Jurkat, Clone E6-1 (cell line): ENCODE measurements around the gene TRIP13.
"Not testable (repeated sequence)": the region's sequence is repeated elsewhere in the genome, so short reads cannot be mapped to it uniquely, and the experiment has no call there.

Experiments
- DNase-seq: peaks from one replicate; pipeline ENCODE4 v3.0.0-alpha.2; 2011; ENCODE audit warnings: low read depth, low spot score
- H3K4me3 ChIP-seq: 2 replicates; pipeline ENCODE4 v1.5.1; 2011; ENCODE audit warnings: mild to moderate bottlenecking, low read length, control low read depth, moderate library complexity

TRIP13 gene

DNA sequence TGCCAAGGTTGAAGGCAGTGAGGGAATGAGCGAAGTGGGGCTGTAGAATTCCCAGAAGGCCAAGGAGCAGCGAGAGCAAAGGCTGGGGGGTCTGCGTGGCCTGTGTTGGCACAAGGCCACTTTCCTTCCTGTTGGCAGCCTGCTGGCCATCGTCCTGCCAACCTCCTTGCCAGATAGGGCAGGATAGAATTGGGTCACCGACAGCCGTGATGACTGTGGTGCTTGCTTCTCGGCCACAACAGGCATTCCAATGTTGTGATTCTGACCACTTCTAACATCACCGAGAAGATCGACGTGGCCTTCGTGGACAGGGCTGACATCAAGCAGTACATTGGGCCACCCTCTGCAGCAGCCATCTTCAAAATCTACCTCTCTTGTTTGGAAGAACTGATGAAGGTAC, 18.9 kb downstream of the TRIP13 start:
- no peak for DNase-seq
- H3K4me3 ChIP-seq: no peak overlapping the region

DNA sequence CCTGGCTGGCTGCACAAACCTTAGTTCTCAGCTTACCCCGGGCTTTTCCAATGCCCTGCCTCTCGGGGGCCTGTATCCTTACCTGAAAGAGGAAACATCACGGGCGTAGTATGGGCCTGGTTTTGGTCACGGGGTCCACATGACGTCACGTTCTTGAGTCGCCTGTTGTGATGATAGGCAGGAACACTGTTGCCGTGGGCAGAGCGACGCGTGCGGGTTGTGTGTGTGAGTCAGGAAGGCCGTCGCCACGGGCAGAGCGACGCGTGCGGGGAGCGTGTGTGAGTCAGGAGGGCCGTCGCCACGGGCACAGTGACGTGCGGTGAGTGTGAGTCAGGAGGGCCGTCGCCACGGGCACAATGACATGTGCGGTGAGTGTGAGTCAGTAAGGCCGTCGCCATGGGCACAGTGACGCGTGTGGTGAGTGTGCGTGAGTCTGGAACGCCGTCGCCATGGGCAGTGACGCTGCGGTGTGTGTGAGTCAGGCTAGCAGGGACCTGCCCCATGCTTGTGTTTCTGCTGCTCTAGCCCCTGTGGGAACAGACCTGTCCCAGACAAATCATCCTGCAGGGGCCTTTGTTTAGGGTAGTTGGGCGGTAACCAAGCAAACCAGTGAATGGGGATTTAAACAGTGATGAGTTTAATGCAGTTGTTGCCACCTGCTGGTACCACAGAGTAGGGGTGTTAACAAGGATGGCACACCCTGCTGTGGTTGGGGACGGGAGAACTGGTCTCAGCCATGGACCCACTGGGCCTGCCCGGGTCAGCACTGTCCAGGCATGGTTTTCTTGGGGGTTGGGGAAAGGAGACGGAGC, 19.8 kb downstream of the TRIP13 start:
- H3K4me3 ChIP-seq: no peak overlapping the region

GRCh38 chr5:914174-914573, 21.5 kb downstream of the TRIP13 start:
- DNase-seq: no peak
- no peak overlapping the region for H3K4me3 ChIP-seq

More for the DNA sequence above, 19.8 kb downstream of the TRIP13 start:
- no peak for DNase-seq

DNA sequence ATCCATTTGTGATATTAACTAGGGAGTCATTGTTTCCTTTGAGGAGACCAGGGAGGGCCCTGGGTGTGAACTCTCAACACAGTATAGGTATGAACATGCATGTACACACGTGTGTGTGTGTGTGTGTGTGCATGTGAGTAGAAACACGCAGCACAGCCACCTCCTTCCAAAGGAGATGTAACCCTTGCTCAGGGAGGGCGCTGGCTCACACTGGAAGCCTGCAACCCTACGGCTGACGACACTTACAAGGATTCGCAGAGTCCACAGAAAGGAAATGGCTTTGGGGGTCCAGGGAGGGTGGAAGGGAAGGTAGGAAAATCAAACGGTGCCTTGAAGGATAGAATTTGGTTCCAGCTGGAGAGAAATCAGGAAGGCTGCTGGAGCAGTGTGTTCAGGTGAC, 21.9 kb downstream of the TRIP13 start:
- H3K4me3 ChIP-seq: no peak overlapping the region
- no peak for DNase-seq

GRCh38 chr5:915346-915745, 22.7 kb downstream of the TRIP13 start:
- not testable (repeated sequence) for H3K4me3 ChIP-seq, DNase-seq

DNA sequence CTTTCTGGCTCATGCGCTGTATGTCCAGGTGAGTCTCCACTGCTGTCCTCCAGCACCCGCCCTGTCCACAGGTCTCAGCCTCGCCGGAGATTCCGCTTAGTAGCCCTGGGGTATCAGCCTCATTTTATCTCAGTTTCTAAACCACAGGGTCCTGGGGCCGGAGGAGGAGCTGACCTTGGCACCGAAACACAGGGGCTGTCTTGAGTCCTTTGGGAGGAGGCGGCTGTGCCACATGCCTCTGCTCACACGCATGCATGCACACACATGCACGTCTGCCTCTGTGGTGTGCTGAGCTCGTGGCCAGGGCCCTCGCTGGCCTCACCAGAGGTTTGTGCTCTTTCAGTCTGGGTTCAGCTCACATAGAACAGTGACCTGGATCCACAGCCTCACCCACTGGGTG, 23.3 kb downstream of the TRIP13 start:
- H3K4me3 ChIP-seq: no peak overlapping the region
- no peak for DNase-seq

DNA sequence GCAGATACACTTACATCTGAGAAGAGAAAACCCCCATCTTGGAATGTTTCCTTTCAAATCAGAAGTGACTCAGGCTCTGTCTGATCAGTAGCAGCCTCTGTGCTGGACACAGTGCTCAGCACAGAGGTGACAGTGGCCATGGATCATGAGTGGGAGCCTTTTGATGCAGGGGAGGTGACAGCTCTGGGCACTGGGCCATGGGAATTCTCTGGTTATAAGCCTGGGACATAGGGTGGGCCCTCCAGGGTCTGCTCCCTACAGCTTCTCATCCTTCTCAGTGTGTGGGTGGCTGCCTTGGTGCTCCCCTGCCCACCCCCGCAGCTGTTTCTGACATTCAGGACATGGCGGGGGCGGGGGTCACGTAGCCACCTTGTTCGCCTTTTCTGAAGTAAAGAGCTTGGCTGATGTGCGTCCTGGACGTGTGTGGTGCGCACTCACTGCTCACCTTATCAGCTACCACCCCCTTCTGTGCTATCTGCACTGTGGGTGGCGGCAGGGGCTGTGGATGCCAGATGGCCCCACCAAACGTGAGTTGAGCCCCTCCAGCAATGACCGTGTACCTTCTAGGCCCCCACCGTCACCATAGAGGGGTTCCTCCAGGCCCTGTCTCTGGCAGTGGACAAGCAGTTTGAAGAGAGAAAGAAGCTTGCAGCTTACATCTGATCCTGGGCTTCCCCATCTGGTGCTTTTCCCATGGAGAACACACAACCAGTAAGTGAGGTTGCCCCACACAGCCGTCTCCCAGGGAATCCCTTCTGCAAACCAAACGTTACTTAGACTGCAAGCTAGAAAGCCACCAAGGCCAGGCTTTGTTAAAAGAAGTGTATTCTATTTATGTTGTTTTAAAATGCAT, 24.0 kb downstream of the TRIP13 start:
- no peak overlapping the region for H3K4me3 ChIP-seq
- DNase-seq: no peak

DNA sequence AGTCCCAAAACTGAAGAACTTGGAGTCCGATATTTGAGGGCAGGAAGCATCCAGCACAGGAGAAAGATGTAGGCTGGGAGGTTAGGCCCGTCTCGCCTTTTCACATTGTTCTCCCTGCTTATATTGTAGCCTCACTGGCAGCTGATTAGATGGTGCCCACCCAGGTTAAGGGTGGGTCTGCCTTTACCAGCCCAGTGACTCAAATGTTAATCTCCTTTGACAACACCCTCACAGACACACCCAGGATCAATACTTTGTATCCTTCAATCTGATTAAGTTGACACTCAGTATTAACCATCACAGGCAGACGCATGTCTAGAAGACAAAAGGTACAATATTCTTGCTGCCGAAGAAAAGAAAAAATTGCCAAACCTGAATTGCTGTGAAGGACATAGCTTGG, 26.0 kb downstream of the TRIP13 start:
- DNase-seq: not testable (repeated sequence)

GRCh38 chr5:919356-920000, 26.8 kb downstream of the TRIP13 start:
- DNase-seq: no peak

More for the DNA sequence above, 26.0 kb downstream of the TRIP13 start:
- not testable (repeated sequence) for H3K4me3 ChIP-seq

GRCh38 chr5:920321-920720, 27.6 kb downstream of the TRIP13 start:
- DNase-seq: no peak
- no peak overlapping the region for H3K4me3 ChIP-seq

More at GRCh38 chr5:919356-920000, 26.8 kb downstream of the TRIP13 start:
- H3K4me3 ChIP-seq: no peak overlapping the region

GRCh38 chr5:921456-922435, 29.1 kb downstream of the TRIP13 start:
- no peak overlapping the region for H3K4me3 ChIP-seq
- no peak for DNase-seq

DNA sequence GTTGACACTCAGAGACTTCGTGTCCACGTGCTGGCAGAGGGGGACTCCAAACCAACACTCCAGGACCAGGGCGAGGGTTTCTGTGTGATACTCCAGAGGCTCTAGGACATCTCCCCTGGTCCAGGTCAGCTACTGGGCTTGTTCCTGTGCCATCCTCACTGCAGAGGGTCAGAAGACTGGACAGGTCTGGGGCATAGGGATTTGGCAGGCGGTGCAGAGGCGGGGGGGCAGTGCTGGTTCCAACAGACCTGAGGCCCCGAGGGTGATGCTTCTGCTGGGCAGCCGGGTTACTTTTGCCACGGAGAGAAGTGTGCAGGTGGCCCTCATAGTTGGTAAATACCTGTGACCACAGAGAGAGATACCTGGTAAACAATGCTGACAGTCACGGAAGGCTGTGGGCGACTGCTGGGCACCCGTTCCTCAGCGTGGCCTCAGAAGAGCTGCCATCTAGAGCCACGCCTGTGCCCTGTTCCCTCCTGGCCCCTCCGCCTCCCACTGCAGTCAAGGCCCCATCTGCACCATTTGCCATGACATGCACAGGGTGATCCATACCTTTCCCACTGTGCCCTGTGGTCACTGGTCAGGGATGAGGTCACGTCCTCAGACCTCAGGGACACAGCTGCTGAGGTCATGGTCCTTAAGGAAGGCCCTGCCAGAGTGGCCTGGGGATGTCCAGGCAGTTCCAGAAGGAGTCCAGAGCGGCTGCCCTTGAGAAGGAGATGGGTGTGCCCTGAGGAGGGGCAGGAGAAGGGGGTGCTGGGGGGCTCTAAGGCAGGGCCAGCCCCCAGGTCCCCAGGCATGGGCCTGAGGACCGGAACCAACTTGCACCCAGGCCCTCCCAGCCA, 30.0 kb downstream of the TRIP13 start:
- no peak for DNase-seq
- H3K4me3 ChIP-seq: no peak overlapping the region

DNA sequence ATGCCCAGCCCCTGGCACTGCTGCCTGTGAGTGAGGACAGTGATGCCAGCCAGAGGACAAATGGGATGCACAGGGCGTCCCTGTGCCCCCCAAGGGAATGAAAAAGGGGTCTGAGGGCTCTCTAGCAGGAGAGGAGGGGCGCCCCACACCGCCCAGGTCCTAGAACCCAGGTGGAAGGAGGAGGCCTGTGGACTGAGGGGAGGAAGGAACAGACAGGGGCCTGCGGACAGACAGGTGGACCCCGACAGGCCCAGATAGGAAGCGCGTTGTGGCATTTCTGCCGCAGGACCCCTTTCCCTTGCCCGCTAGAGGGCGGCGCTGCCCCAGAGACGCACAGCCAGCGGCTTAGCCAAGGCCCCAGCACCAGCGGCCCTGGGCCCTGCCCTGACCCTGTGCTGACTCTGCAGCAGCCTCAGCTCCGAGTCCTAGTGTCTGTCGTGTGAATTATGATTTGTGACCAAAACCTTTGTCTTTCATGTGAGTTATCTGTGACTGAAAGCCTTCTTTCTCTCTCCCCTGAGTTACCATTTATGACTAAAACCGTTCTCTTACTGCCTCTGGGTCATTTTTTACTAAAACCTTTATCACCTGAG, 30.7 kb downstream of the TRIP13 start:
- no peak overlapping the region for H3K4me3 ChIP-seq
- peak; percentile 69 for DNase-seq

- no peak overlapping the region for H3K4me3 ChIP-seq
- no peak for DNase-seq
These were observed 33.9 kb downstream of the TRIP13 start for GRCh38 chr5:926417-927171.

GRCh38 chr5:927172-928015, 34.7 kb downstream of the TRIP13 start:
- DNase-seq: no peak
- H3K4me3 ChIP-seq: no peak overlapping the region

DNA sequence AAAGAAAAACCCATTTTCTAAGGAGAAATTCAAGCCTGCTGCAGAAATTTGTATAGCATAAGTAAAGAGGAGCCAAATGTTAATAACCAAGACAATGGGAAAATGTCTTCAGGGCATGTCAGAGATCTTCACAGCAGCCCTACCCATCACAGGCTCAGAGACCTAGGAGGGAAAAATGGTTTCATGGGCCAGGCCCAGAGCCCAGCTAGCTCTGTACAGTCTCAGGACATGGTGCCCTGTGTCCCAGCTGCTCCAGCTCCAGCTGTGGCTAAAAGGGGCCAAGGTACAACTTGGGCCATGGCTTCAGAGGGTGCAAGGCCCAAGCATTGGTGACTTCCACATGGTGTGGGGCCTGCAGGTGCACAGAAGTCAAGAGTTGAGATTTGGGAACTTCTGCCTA, 36.5 kb downstream of the TRIP13 start:
- DNase-seq: not testable (repeated sequence)

More for the DNA sequence above, 36.5 kb downstream of the TRIP13 start:
- H3K4me3 ChIP-seq: not testable (repeated sequence)
